HepG2 (cell line): ENCODE results near the gene GLOD4. TPM values are rescaled to one million over a fixed set of nuclear protein-coding genes. Genes with fewer than 3 reads are reported as not detected.

Experiments used
- CCAR2 ChIP-seq: fragments of 200-400 bp; formaldehyde crosslinking; optimal IDR thresholded peaks from 2 replicates; pipeline ENCODE3; 2018; ENCODE audit warnings: low read depth, mild to moderate bottlenecking, low read length, moderate library complexity
- FOXA3 ChIP-seq: IDR thresholded peaks from 2 replicates; pipeline ENCODE4 v1.6.1; 2016; ENCODE audit warnings: missing genetic modification reagents, missing compliant biosample characterization
- HNRNPK ChIP-seq: fragments of 200-400 bp; formaldehyde crosslinking; IDR thresholded peaks from 2 replicates; pipeline ENCODE4 v1.6.1; 2018; ENCODE audit warnings: low read length, low read depth, moderate library complexity, mild to moderate bottlenecking; ENCODE audit not compliant: poor library complexity, severe bottlenecking
- KDM5B ChIP-seq: sonication (generic); formaldehyde crosslinking; IDR thresholded peaks from 2 replicates; pipeline ENCODE4 v1.4.0; 2020; ENCODE audit warnings: missing genetic modification reagents, mild to moderate bottlenecking, borderline replicate concordance
- MATR3 ChIP-seq: sonication (generic); formaldehyde crosslinking; IDR thresholded peaks from 2 replicates; pipeline ENCODE4 v1.4.0; 2020; ENCODE audit warnings: missing genetic modification reagents
- MXI1 ChIP-seq: IDR thresholded peaks from 3 replicates; pipeline ENCODE4 v1.6.1; 2012; ENCODE audit warnings: low read depth, low read length, inconsistent platforms, borderline replicate concordance
- NFYC ChIP-seq: IDR thresholded peaks from 2 replicates; pipeline ENCODE4 v1.6.1; 2016; ENCODE audit warnings: missing genetic modification reagents, missing compliant biosample characterization
- NPAS2 ChIP-seq: sonication (generic); formaldehyde crosslinking; IDR thresholded peaks from 2 replicates; pipeline ENCODE4 v1.8.0; 2022; ENCODE audit warnings: mild to moderate bottlenecking, missing genetic modification reagents, borderline replicate concordance
- PAX8 ChIP-seq: sonication (generic); formaldehyde crosslinking; IDR thresholded peaks from 2 replicates; pipeline ENCODE4 v1.8.0; 2022; ENCODE audit warnings: mild to moderate bottlenecking, missing genetic modification reagents, borderline replicate concordance
- RFX1 ChIP-seq: fragments of 450-650 bp; IDR thresholded peaks from 2 replicates; pipeline ENCODE4 v1.6.1; 2017
- SIN3B ChIP-seq: fragments of 150-350 bp; IDR thresholded peaks from 2 replicates; pipeline ENCODE4 v1.6.1; 2014; ENCODE audit warnings: low read length
- SMAD1 ChIP-seq: sonication (generic); formaldehyde crosslinking; IDR thresholded peaks from 2 replicates; pipeline ENCODE4 v1.4.0; 2020; ENCODE audit warnings: missing genetic modification reagents, low read depth, mild to moderate bottlenecking, borderline replicate concordance
- ZBTB3 ChIP-seq: sonication (generic); formaldehyde crosslinking; IDR thresholded peaks from 2 replicates; pipeline ENCODE4 v1.4.0; 2020; ENCODE audit warnings: low read depth, mild to moderate bottlenecking, moderate library complexity, missing genetic modification reagents, borderline replicate concordance
- ZBTB38 ChIP-seq: sonication (generic); formaldehyde crosslinking; IDR thresholded peaks from 2 replicates; pipeline ENCODE4 v1.5.1; 2020; ENCODE audit warnings: mild to moderate bottlenecking, missing genetic modification reagents
- ZNF629 ChIP-seq: sonication (generic); formaldehyde crosslinking; conservative IDR thresholded peaks from 2 replicates; pipeline ENCODE4 v1.5.0; 2020; ENCODE audit warnings: missing genetic modification reagents
- ZNF83 ChIP-seq: sonication (generic); formaldehyde crosslinking; IDR thresholded peaks from 2 replicates; pipeline ENCODE4 v1.4.0; 2020; ENCODE audit warnings: missing genetic modification reagents, mild to moderate bottlenecking, borderline replicate concordance
- polyA plus RNA-seq, 8 experiments: library from polyadenylated mRNA; depleted of rRNA in 3 of 8; stranded (reverse) in 7 of 8; unstranded in 1 of 8; fragments of >200 nt; fragmentation: Illumina TruSeq in 4 of 8; extraction: Trizol in 4 of 8; gene quantifications; 2 replicates each; pipeline versions ENCODE4 v1.2.1 to v1.2.3, GENCODE V29; 2011 to 2016; ENCODE audit warnings: low read depth in 4 of 8, missing spikeins in 1 of 8, mixed read lengths in 1 of 8; ENCODE audit not compliant: insufficient read depth in 1 of 8
- total RNA-seq, 5 experiments: library from RNA; depleted of rRNA; stranded (reverse); fragments of >200 nt; fragmentation: Illumina TruSeq; extraction: Trizol; gene quantifications; 2 replicates each; pipeline ENCODE4 v1.2.3, GENCODE V29; 2016; ENCODE audit warnings: low read depth in 1 of 5
- TF ChIP-seq, protein P1 (sequence below): sonication (generic); formaldehyde crosslinking; IDR thresholded peaks from 2 replicates; pipeline ENCODE4 v1.5.1; 2020; ENCODE audit warnings: missing genetic modification reagents, mild to moderate bottlenecking, borderline replicate concordance
- TF ChIP-seq, protein P2 (sequence below): sonication (generic); formaldehyde crosslinking; IDR thresholded peaks from 2 replicates; pipeline ENCODE4 v1.8.0; 2022; ENCODE audit warnings: missing genetic modification reagents, mild to moderate bottlenecking, inconsistent platforms, borderline replicate concordance
- TF ChIP-seq, protein P3 (sequence below): sonication (generic); formaldehyde crosslinking; conservative IDR thresholded peaks from 2 replicates; pipeline ENCODE4 v1.8.0; 2022; ENCODE audit warnings: missing genetic modification reagents
- TF ChIP-seq, protein P4 (sequence below): sonication (generic); formaldehyde crosslinking; IDR thresholded peaks from 2 replicates; pipeline ENCODE4 v1.5.1; 2020; ENCODE audit warnings: mild to moderate bottlenecking, missing genetic modification reagents, borderline replicate concordance
- TF ChIP-seq, protein P5 (sequence below): IDR thresholded peaks from 2 replicates; pipeline ENCODE4 v1.6.1; 2016; ENCODE audit warnings: control low read depth

The GLOD4 gene
- total and polyA plus RNA-seq, 2 of the 13 experiments (the other 11 are each of a cell fraction or from before 2014, with no cell fraction given): 53.7 to 87.8 TPM

DNA sequence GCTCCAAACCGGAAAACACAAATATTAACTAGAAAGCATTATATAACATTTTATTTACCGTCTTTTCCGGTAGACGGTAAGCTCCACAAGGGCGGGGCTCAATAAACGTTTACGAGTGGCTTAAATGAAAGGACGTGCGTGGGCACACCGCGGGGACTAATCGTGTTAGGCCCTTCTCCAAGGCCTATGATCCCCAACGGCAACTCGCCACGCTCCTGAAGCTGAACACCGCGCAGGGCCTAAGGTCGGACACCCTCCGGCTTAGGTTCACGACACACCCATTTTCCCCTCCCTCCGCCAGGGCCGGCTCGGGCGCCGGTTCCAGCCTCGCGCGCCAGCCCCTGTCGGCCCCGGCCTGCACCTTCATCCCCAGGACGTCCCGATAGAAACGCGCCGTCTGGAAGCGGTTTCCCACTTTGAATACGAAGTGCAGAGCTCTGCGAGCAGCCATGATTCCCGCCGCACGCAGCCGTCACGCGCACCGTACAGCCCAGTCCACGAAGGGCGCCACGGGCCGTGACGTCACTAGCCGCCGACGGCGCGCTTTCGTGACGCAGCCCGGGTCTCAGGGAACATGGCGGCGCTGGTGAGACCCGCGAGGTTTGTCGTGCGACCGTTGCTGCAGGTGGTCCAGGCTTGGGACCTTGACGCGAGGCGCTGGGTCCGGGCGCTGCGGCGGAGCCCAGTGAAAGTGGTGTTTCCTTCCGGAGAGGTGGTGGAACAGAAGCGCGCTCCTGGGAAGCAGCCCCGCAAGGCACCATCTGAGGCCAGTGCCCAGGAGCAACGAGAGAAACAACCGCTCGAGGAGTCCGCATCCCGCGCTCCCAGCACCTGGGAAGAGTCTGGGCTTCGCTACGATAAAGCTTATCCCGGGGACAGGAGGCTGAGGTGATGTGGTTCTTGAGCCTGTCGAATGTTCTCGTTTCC lies at the start of gene GLOD4, which contains the start of gene MRM3 (continued):
- TF ChIP-seq MXI1: peak; percentile 97
- TF ChIP-seq, protein P1, sequence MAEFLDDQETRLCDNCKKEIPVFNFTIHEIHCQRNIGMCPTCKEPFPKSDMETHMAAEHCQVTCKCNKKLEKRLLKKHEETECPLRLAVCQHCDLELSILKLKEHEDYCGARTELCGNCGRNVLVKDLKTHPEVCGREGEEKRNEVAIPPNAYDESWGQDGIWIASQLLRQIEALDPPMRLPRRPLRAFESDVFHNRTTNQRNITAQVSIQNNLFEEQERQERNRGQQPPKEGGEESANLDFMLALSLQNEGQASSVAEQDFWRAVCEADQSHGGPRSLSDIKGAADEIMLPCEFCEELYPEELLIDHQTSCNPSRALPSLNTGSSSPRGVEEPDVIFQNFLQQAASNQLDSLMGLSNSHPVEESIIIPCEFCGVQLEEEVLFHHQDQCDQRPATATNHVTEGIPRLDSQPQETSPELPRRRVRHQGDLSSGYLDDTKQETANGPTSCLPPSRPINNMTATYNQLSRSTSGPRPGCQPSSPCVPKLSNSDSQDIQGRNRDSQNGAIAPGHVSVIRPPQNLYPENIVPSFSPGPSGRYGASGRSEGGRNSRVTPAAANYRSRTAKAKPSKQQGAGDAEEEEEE (CRISPR knock-in tag): no peak
- TF ChIP-seq HNRNPK: no peak
- peak; percentile 92; the same call in 1 of the 2 replicates for TF ChIP-seq SMAD1
- peak; percentile 52; the same call in 1 of the 2 replicates for TF ChIP-seq PAX8 (CRISPR knock-in tag)
- peak; percentile 60; the same call in 1 of the 2 replicates for TF ChIP-seq NFYC (CRISPR knock-in tag)
- TF ChIP-seq FOXA3: peak; percentile 75
- no peak; the same call in 1 of the 2 replicates for TF ChIP-seq ZBTB3 (CRISPR knock-in tag)
- TF ChIP-seq, protein P2, sequence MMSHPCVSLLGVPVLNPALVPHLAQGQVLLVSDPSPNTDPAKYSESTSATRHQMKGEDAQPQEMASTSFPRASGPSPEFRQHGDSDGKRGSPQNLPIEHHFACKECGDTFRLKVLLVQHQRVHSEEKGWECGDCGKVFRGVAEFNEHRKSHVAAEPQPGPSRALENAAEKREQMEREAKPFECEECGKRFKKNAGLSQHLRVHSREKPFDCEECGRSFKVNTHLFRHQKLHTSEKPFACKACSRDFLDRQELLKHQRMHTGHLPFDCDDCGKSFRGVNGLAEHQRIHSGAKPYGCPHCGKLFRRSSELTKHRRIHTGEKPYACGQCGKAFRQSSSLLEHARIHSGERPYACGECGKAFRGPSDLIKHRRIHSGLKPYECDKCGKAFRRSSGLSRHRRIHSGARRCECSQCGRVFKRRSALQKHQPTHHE (CRISPR knock-in tag): no peak
- no peak for TF ChIP-seq RFX1
- TF ChIP-seq, protein P3, sequence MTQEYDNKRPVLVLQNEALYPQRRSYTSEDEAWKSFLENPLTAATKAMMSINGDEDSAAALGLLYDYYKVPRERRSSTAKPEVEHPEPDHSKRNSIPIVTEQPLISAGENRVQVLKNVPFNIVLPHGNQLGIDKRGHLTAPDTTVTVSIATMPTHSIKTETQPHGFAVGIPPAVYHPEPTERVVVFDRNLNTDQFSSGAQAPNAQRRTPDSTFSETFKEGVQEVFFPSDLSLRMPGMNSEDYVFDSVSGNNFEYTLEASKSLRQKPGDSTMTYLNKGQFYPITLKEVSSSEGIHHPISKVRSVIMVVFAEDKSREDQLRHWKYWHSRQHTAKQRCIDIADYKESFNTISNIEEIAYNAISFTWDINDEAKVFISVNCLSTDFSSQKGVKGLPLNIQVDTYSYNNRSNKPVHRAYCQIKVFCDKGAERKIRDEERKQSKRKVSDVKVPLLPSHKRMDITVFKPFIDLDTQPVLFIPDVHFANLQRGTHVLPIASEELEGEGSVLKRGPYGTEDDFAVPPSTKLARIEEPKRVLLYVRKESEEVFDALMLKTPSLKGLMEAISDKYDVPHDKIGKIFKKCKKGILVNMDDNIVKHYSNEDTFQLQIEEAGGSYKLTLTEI (CRISPR knock-in tag): no peak
- TF ChIP-seq, protein P4, sequence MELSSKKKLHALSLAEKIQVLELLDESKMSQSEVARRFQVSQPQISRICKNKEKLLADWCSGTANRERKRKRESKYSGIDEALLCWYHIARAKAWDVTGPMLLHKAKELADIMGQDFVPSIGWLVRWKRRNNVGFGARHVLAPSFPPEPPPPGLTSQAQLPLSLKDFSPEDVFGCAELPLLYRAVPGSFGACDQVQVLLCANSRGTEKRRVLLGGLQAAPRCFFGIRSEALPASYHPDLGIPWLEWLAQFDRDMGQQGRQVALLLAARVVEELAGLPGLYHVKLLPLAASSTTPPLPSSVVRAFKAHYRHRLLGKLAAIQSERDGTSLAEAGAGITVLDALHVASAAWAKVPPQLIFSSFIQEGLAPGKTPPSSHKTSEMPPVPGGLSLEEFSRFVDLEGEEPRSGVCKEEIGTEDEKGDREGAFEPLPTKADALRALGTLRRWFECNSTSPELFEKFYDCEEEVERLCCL (CRISPR knock-in tag): no peak; the same call in 1 of the 2 replicates
- peak; percentile 100 for TF ChIP-seq SIN3B
- TF ChIP-seq, protein P5, sequence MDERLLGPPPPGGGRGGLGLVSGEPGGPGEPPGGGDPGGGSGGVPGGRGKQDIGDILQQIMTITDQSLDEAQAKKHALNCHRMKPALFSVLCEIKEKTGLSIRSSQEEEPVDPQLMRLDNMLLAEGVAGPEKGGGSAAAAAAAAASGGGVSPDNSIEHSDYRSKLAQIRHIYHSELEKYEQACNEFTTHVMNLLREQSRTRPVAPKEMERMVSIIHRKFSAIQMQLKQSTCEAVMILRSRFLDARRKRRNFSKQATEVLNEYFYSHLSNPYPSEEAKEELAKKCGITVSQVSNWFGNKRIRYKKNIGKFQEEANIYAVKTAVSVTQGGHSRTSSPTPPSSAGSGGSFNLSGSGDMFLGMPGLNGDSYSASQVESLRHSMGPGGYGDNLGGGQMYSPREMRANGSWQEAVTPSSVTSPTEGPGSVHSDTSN (CRISPR knock-in tag): no peak
- TF ChIP-seq KDM5B: peak; percentile 94
- TF ChIP-seq MATR3 (CRISPR knock-in tag): no peak
- TF ChIP-seq NPAS2 (CRISPR knock-in tag): no peak
- TF ChIP-seq ZNF629: 0 out of 2 replicates have a peak, but pooled peaks have one; percentile 56
- no peak for TF ChIP-seq CCAR2
- no peak for TF ChIP-seq ZNF83 (CRISPR knock-in tag)
- TF ChIP-seq ZBTB38 (CRISPR knock-in tag): peak; percentile 97
